ENCODE measurements around the gene ATP10B. TPM values are rescaled to one million over a fixed set of nuclear protein-coding genes. Genes with fewer than 3 reads are reported as not detected.

The ATP10B gene
- total RNA-seq, 2 donors from 2014 or later = 0.47 TPM; not detected in 1

DNA sequence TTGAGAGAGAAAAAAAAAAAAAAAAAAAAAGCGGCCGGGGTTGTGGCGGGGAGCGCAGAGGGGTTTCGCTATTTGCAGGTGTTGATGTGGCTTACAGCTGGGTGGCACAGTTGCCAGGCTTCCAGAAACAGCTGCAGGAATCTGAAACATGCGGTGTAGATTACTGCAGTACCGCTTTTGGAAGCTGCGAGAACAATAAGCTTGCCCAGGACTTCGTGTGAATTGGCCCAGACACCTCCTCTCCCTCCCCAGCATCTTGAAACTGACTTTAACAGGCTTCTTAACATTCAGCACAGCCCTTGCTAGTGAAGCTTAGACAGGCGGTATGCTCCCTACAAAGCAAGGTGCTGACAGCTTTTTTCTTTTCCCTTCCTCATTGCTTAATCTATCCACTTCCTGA, 104.0 kb downstream of the ATP10B start:
- DNase-seq (ENCODE audit: low spot score) = no peak
- no peaks in the 10 kb centered on the region for H3K9me3 ChIP-seq
- H3K36me3 ChIP-seq = no peaks in the 10 kb centered on the region
- TF ChIP-seq, protein P1, sequence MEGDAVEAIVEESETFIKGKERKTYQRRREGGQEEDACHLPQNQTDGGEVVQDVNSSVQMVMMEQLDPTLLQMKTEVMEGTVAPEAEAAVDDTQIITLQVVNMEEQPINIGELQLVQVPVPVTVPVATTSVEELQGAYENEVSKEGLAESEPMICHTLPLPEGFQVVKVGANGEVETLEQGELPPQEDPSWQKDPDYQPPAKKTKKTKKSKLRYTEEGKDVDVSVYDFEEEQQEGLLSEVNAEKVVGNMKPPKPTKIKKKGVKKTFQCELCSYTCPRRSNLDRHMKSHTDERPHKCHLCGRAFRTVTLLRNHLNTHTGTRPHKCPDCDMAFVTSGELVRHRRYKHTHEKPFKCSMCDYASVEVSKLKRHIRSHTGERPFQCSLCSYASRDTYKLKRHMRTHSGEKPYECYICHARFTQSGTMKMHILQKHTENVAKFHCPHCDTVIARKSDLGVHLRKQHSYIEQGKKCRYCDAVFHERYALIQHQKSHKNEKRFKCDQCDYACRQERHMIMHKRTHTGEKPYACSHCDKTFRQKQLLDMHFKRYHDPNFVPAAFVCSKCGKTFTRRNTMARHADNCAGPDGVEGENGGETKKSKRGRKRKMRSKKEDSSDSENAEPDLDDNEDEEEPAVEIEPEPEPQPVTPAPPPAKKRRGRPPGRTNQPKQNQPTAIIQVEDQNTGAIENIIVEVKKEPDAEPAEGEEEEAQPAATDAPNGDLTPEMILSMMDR (IDR thresholded peaks at IDR 0.05) = no peak
- H3K4me3 ChIP-seq = no peak overlapping the region
- no peak overlapping the region for H3K27ac ChIP-seq
- H3K4me1 ChIP-seq = no peaks in the 10 kb centered on the region
- no peaks in the 10 kb centered on the region for H3K27me3 ChIP-seq

DNA sequence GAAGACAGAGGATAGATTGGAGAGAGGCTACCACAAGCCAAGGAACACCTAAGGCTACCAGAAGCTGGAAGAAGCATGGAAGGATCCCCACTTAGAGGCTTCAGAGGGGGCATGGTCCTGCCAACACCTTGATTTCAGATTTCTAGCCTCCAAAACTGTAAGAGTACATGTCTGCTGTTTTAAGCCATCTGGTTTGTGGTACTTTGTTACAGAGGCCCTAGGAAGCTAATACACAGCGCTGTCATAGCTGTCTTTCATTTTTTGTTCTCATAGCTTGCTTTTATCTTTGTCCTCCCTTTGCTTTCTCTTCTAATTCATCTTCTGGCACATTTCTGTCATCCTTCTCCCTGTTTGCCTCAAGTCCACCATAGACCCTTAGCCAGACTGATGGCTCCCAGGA, 104.5 kb downstream of the ATP10B start:
- no peak for DNase-seq (ENCODE audit: low spot score)
- no peak overlapping the region for H3K4me3 ChIP-seq
- H3K9me3 ChIP-seq = no peaks in the 10 kb centered on the region
- H3K4me1 ChIP-seq = no peaks in the 10 kb centered on the region
- H3K36me3 ChIP-seq = no peaks in the 10 kb centered on the region
- H3K27me3 ChIP-seq = no peaks in the 10 kb centered on the region
- no peak overlapping the region for H3K27ac ChIP-seq
- TF ChIP-seq, protein P1 (IDR thresholded peaks at IDR 0.05) = no peak

DNA sequence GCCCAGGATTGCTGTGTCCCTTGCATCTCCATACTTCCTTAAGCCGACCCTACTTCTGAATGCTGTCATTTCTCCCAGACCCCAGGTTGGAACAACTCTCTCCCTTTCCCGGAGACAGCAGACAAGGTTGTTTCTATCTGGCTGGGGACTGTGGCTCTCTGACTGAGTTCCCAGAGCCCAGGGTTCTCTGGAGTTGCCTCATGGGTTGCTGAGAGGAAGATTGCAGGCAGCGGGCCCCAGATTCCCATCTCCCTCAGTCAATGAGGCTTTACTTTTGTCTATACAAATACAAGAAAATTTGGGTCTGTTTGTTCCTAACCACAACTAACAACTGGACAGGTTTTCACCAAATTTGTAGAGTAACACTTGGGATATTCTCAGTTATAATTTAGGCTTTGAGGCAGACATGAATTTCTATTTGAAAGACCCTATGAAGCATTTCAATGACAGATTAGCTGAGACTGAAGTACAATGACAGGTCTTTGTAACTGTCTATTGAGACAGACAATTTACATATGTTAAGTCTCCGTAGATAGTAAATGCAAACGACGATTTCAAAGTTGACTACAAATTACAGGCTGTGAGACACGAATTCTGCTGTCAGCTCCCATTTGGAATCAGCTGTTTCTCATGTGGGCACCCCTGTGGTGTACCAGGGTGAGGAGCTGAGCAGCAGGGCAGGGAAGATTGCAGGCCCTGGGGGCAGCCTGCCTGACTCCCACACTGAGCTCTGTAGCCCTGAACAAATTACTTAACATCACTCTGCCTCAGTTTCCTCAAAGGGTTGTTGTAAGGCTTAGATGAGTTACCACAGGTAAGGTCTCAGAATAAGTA, 107.5 kb downstream of the ATP10B start:
- Histone ChIP-seq H3K4me3 (no peak overlapping the region), H3K9me3 (no peaks in the 10 kb centered on the region), H3K27me3 (no peaks in the 10 kb centered on the region), H3K36me3 (no peaks in the 10 kb centered on the region), H3K27ac (no peak overlapping the region), H3K4me1 (no peaks in the 10 kb centered on the region)
- TF ChIP-seq, protein P1 (IDR thresholded peaks at IDR 0.05) = no peak
- DNase-seq (ENCODE audit: low spot score) = no peak

DNA sequence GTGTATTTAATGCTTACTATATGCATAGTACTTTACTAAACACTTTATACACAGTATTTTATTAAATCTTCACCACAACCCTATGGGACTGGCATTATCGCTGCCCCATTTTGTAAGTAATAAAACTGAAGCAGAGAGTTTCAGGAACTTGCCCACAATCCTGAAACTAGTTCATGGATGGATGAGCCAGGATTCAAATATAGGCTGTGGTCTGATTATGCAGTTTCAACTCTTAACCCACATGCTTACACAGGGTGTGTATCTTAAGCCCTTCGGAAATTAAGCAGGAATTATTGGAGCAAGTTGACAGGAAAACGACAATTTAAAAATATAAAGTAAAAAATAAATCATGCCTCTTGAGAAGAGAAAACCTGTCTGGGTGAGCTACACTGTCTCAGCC, 109.0 kb downstream of the ATP10B start:
- TF ChIP-seq, protein P1 (IDR thresholded peaks at IDR 0.05) = no peak
- Histone ChIP-seq H3K27ac (no peak overlapping the region), H3K36me3 (no peaks in the 10 kb centered on the region), H3K27me3 (no peaks in the 10 kb centered on the region), H3K9me3 (no peaks in the 10 kb centered on the region), H3K4me1 (no peaks in the 10 kb centered on the region), H3K4me3 (no peak overlapping the region)
- no peak for DNase-seq (ENCODE audit: low spot score)

DNA sequence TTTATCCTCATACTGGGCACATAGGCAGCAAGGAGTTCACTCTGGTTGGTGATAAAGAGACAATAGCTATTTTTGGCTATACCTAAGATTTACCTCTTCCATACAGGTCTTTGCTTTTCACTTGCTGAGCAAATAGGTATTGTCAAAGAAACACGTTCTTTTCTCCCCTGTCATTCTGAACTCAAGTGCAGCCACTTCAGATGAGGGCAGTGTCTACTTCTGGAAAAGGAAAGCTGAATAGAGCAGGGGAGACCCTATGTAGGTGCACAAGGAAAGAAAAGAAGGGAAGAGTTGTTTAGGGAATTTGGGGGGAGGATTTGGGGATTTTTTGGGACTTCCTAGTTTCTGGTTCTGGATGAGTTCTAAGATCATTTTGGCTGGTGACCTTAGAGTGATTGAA, 109.6 kb downstream of the ATP10B start:
- H3K4me3 ChIP-seq = no peak overlapping the region
- H3K36me3 ChIP-seq = no peaks in the 10 kb centered on the region
- H3K4me1 ChIP-seq = no peaks in the 10 kb centered on the region
- H3K27me3 ChIP-seq = no peaks in the 10 kb centered on the region
- H3K9me3 ChIP-seq = no peaks in the 10 kb centered on the region
- DNase-seq (ENCODE audit: low spot score) = no peak
- H3K27ac ChIP-seq = no peak overlapping the region
- TF ChIP-seq, protein P1 (IDR thresholded peaks at IDR 0.05) = no peak
